Activated T-cell treated with anti-CD3 and anti-CD28 coated beads, Interleukin-2, amount 50 U/mL, for 24 hours (primary cell): ENCODE measurements around the gene CACNG5.

Experiments used
- DNase-seq: peaks from one replicate; pipeline ENCODE4 v3.0.0-alpha.2; 2020
- H3K27ac Mint-ChIP-seq: 2 replicates; pipeline ENCODE4 v1.8.0; 2020; ENCODE audit warnings: mild to moderate bottlenecking, mixed read lengths
- H3K27me3 Mint-ChIP-seq: 2 replicates; pipeline ENCODE4 v1.8.0; 2020; ENCODE audit warnings: mixed read lengths
- H3K36me3 Mint-ChIP-seq: 2 replicates; pipeline ENCODE4 v1.8.0; 2020; ENCODE audit warnings: low read depth, mixed read lengths
- H3K4me1 Mint-ChIP-seq: 2 replicates; pipeline ENCODE4 v1.8.0; 2020; ENCODE audit warnings: low read depth, mixed read lengths
- H3K4me3 Mint-ChIP-seq: 2 replicates; pipeline ENCODE4 v1.8.0; 2020; ENCODE audit warnings: mild to moderate bottlenecking, moderate library complexity, mixed read lengths
- H3K9me3 Mint-ChIP-seq: 2 replicates; pipeline ENCODE4 v1.8.0; 2020; ENCODE audit warnings: mixed read lengths

The CACNG5 gene

GRCh38 chr17:66918896-66919295, 84.0 kb downstream of the CACNG5 start:
- H3K4me3 Mint-ChIP-seq = no peak overlapping the region
- no peak for DNase-seq
- H3K27me3 Mint-ChIP-seq = peaks cover 35% of the 10 kb centered on the region
- no peak overlapping the region for H3K27ac Mint-ChIP-seq
- H3K4me1 Mint-ChIP-seq = no peaks in the 10 kb centered on the region
- peaks cover 4% of the 10 kb centered on the region for H3K9me3 Mint-ChIP-seq
- H3K36me3 Mint-ChIP-seq = no peaks in the 10 kb centered on the region

- H3K4me1 Mint-ChIP-seq = no peaks in the 10 kb centered on the region
- H3K36me3 Mint-ChIP-seq = no peaks in the 10 kb centered on the region
- peaks cover 33% of the 10 kb centered on the region for H3K27me3 Mint-ChIP-seq
- H3K27ac Mint-ChIP-seq = no peak overlapping the region
- peaks cover 4% of the 10 kb centered on the region for H3K9me3 Mint-ChIP-seq
- H3K4me3 Mint-ChIP-seq = no peak overlapping the region
- DNase-seq = no peak
Measured at GRCh38 chr17:66920435-66920834, 85.5 kb downstream of the CACNG5 start.

- Mint-ChIP-seq H3K27ac (no peak overlapping the region), H3K36me3 (no peaks in the 10 kb centered on the region), H3K4me1 (no peaks in the 10 kb centered on the region), H3K9me3 (peaks cover 4% of the 10 kb centered on the region), H3K27me3 (peaks cover 32% of the 10 kb centered on the region), H3K4me3 (no peak overlapping the region)
- no peak for DNase-seq
Measured at GRCh38 chr17:66920950-66921349, 86.0 kb downstream of the CACNG5 start.

GRCh38 chr17:66923886-66924285, 89.0 kb downstream of the CACNG5 start:
- Mint-ChIP-seq H3K36me3 (no peaks in the 10 kb centered on the region), H3K27ac (no peak overlapping the region), H3K9me3 (peaks cover 4% of the 10 kb centered on the region), H3K27me3 (peaks cover 48% of the 10 kb centered on the region), H3K4me3 (no peak overlapping the region), H3K4me1 (no peaks in the 10 kb centered on the region)
- no peak for DNase-seq

- Mint-ChIP-seq H3K4me3 (no peak overlapping the region), H3K9me3 (peaks cover 4% of the 10 kb centered on the region), H3K27me3 (peaks cover 64% of the 10 kb centered on the region), H3K4me1 (no peaks in the 10 kb centered on the region), H3K27ac (no peak overlapping the region), H3K36me3 (no peaks in the 10 kb centered on the region)
- no peak for DNase-seq
Measured at GRCh38 chr17:66925811-66926500, 91.0 kb downstream of the CACNG5 start.

- H3K4me1 Mint-ChIP-seq = no peaks in the 10 kb centered on the region
- no peaks in the 10 kb centered on the region for H3K9me3 Mint-ChIP-seq
- no peak overlapping the region for H3K4me3 Mint-ChIP-seq
- peaks cover 61% of the 10 kb centered on the region for H3K27me3 Mint-ChIP-seq
- H3K36me3 Mint-ChIP-seq = no peaks in the 10 kb centered on the region
- no peak for DNase-seq
- no peak overlapping the region for H3K27ac Mint-ChIP-seq
Measured at GRCh38 chr17:66928949-66929348, 94.0 kb downstream of the CACNG5 start.

- no peaks in the 10 kb centered on the region for H3K9me3 Mint-ChIP-seq
- peaks cover 56% of the 10 kb centered on the region for H3K27me3 Mint-ChIP-seq
- H3K4me1 Mint-ChIP-seq = no peaks in the 10 kb centered on the region
- no peaks in the 10 kb centered on the region for H3K36me3 Mint-ChIP-seq
- no peak for DNase-seq
- H3K4me3 Mint-ChIP-seq = no peak overlapping the region
- no peak overlapping the region for H3K27ac Mint-ChIP-seq
Measured at GRCh38 chr17:66929591-66929990, 94.7 kb downstream of the CACNG5 start.

- Mint-ChIP-seq H3K4me1 (no peaks in the 10 kb centered on the region), H3K4me3 (no peak overlapping the region), H3K27ac (no peak overlapping the region), H3K27me3 (peaks cover 52% of the 10 kb centered on the region), H3K36me3 (no peaks in the 10 kb centered on the region), H3K9me3 (no peaks in the 10 kb centered on the region)
- no peak for DNase-seq
Measured at GRCh38 chr17:66930933-66931332, 96.0 kb downstream of the CACNG5 start.

- no peaks in the 10 kb centered on the region for H3K36me3 Mint-ChIP-seq
- peaks cover 42% of the 10 kb centered on the region for H3K27me3 Mint-ChIP-seq
- DNase-seq = no peak
- no peak overlapping the region for H3K4me3 Mint-ChIP-seq
- H3K9me3 Mint-ChIP-seq = no peaks in the 10 kb centered on the region
- H3K27ac Mint-ChIP-seq = no peak overlapping the region
- no peaks in the 10 kb centered on the region for H3K4me1 Mint-ChIP-seq
Measured at GRCh38 chr17:66932311-66932710, 97.4 kb downstream of the CACNG5 start.

- peaks cover 45% of the 10 kb centered on the region for H3K27me3 Mint-ChIP-seq
- no peak for DNase-seq
- H3K36me3 Mint-ChIP-seq = no peaks in the 10 kb centered on the region
- H3K4me1 Mint-ChIP-seq = no peaks in the 10 kb centered on the region
- H3K9me3 Mint-ChIP-seq = no peaks in the 10 kb centered on the region
- no peak overlapping the region for H3K27ac Mint-ChIP-seq
- no peak overlapping the region for H3K4me3 Mint-ChIP-seq
Measured at GRCh38 chr17:66934040-66934439, 99.1 kb downstream of the CACNG5 start.
